Astrocyte (in vitro differentiated cells and primary cell): ENCODE data around the gene CDKAL1. TPM values are rescaled to one million over a fixed set of nuclear protein-coding genes. Genes with fewer than 3 reads are reported as not detected.

ENCODE experiments used
- DNase-seq: peaks from one replicate; pipeline ENCODE4 v3.0.0-alpha.2; 2010; ENCODE audit warnings: low read depth
- FAIRE-seq: peaks from 2 replicates; lab custom pipeline; 2011; peaks lifted over from hg19 to GRCh38; lab: Jason Lieb, UNC
- H2AFZ ChIP-seq: 2 replicates; pipeline ENCODE4 v1.6.0; 2012; ENCODE audit warnings: low read depth, low read length, inconsistent platforms
- H3K27ac ChIP-seq: 2 replicates; pipeline ENCODE4 v1.5.1; 2011; ENCODE audit warnings: low read depth, low read length, inconsistent platforms
- H3K27me3 ChIP-seq: 2 replicates; pipeline ENCODE4 v1.6.0; 2011; ENCODE audit warnings: low read length, inconsistent platforms; ENCODE audit not compliant: insufficient read depth
- H3K36me3 ChIP-seq: 2 replicates; pipeline ENCODE4 v1.5.1; 2011; ENCODE audit warnings: low read length, inconsistent platforms; ENCODE audit not compliant: insufficient read depth
- H3K4me1 ChIP-seq: 2 replicates; pipeline ENCODE4 v1.5.1; 2011; ENCODE audit warnings: low read length, inconsistent platforms; ENCODE audit not compliant: insufficient read depth
- H3K4me2 ChIP-seq: 2 replicates; pipeline ENCODE4 v1.6.0; 2012; ENCODE audit warnings: low read length, inconsistent platforms
- H3K4me3 ChIP-seq: 2 replicates; pipeline ENCODE4 v1.5.1; 2011; ENCODE audit warnings: low read depth, mild to moderate bottlenecking, low read length, inconsistent platforms; ENCODE audit not compliant: insufficient read depth
- H3K79me2 ChIP-seq: 2 replicates; pipeline ENCODE4 v1.6.0; 2012; ENCODE audit warnings: mild to moderate bottlenecking, low read length, inconsistent platforms; ENCODE audit not compliant: insufficient read depth
- H3K9ac ChIP-seq: 2 replicates; pipeline ENCODE4 v1.6.0; 2012; ENCODE audit warnings: mild to moderate bottlenecking, low read length, inconsistent platforms
- H3K9me3 ChIP-seq: 2 replicates; pipeline ENCODE4 v1.5.1; 2012; ENCODE audit warnings: low read depth, mild to moderate bottlenecking, low read length, inconsistent platforms; ENCODE audit not compliant: insufficient read depth
- H4K20me1 ChIP-seq: 2 replicates; pipeline ENCODE4 v1.6.0; 2012; ENCODE audit warnings: low read length, inconsistent platforms; ENCODE audit not compliant: insufficient read depth
- H3K27ac Mint-ChIP-seq: one replicate; pipeline ENCODE4 v1.8.0; 2021; ENCODE audit warnings: mild to moderate bottlenecking, mixed read lengths; ENCODE audit not compliant: unreplicated experiment
- H3K27me3 Mint-ChIP-seq: one replicate; pipeline ENCODE4 v1.8.0; 2021; ENCODE audit warnings: low read depth, mixed read lengths; ENCODE audit not compliant: unreplicated experiment
- H3K36me3 Mint-ChIP-seq: one replicate; pipeline ENCODE4 v1.8.0; 2021; ENCODE audit warnings: low read depth, mixed read lengths; ENCODE audit not compliant: unreplicated experiment
- H3K4me1 Mint-ChIP-seq: one replicate; pipeline ENCODE4 v1.8.0; 2021; ENCODE audit warnings: low read depth, mixed read lengths; ENCODE audit not compliant: unreplicated experiment
- H3K4me3 Mint-ChIP-seq: one replicate; pipeline ENCODE4 v1.8.0; 2021; ENCODE audit warnings: mild to moderate bottlenecking, moderate library complexity, mixed read lengths; ENCODE audit not compliant: unreplicated experiment
- H3K9me3 Mint-ChIP-seq: one replicate; pipeline ENCODE4 v1.8.0; 2021; ENCODE audit warnings: mild to moderate bottlenecking, mixed read lengths; ENCODE audit not compliant: unreplicated experiment
- CTCF ChIP-seq: IDR thresholded peaks from 2 replicates; pipeline ENCODE4 v1.5.1; 2011; ENCODE audit warnings: low read depth, mild to moderate bottlenecking, inconsistent platforms, low read length, moderate library complexity; ENCODE audit not compliant: insufficient read depth
- EZH2 ChIP-seq: IDR thresholded peaks from 2 replicates; pipeline ENCODE4 v1.6.1; 2012; ENCODE audit warnings: mild to moderate bottlenecking, low read length, inconsistent platforms; ENCODE audit not compliant: insufficient read depth
- total RNA-seq: library from RNA; stranded (reverse); gene quantifications from 2 replicates; pipeline ENCODE4 v1.2.1, GENCODE V29; 2021

The CDKAL1 gene
- total RNA-seq, 1 donor from 2014 or later, result 13.7 TPM

DNA sequence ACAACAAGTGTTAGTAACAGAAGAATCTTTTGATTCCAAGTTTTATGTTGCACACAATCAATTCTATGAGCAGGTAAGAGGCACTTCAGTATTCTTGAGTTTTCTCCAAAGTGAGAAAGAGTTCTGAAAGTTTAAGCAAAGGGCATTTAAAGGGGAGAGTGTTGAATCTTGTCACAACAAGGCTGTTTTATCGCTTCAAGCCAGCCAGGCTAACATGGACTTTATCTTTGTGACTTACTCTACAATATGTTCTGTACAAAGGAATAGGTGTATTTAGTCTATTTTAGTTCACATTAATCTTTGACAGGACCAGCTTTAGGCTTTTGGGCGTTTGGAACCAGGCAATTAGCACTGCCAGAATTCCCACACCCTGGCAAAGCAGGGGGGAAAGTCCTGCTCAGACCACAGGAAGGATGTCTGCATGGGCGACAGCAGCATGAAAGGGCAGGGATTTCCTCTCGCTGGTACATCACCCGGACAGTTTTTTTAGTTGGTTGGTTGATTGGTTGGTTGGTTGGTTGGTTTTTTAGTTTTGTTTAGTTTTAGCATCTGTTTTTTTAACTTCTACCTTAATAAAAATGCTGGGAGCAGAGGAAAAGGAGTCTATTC is 663.9 kb downstream of the CDKAL1 start:
- peaks cover 2% of the 10 kb centered on the region for H3K36me3 Mint-ChIP-seq
- H3K4me3 Mint-ChIP-seq, result no peak overlapping the region
- Histone ChIP-seq H3K9ac (no peak overlapping the region), H3K27ac (no peak overlapping the region), H2AFZ (no peak overlapping the region), H3K27me3 (no peaks in the 10 kb centered on the region), H3K9me3 (no peaks in the 10 kb centered on the region), H3K4me2 (no peak overlapping the region), H3K4me1 (no peaks in the 10 kb centered on the region), H3K36me3 (no peaks in the 10 kb centered on the region), H4K20me1 (no peaks in the 10 kb centered on the region), H3K79me2 (no peaks in the 10 kb centered on the region), H3K4me3 (no peak overlapping the region)
- DNase-seq (no peak), FAIRE-seq (no peak)
- no peak overlapping the region for H3K27ac Mint-ChIP-seq
- no peaks in the 10 kb centered on the region for H3K4me1 Mint-ChIP-seq
- TF ChIP-seq CTCF (no peak), EZH2 (no peak)
- H3K9me3 Mint-ChIP-seq, result peaks cover 4% of the 10 kb centered on the region
- no peaks in the 10 kb centered on the region for H3K27me3 Mint-ChIP-seq

DNA sequence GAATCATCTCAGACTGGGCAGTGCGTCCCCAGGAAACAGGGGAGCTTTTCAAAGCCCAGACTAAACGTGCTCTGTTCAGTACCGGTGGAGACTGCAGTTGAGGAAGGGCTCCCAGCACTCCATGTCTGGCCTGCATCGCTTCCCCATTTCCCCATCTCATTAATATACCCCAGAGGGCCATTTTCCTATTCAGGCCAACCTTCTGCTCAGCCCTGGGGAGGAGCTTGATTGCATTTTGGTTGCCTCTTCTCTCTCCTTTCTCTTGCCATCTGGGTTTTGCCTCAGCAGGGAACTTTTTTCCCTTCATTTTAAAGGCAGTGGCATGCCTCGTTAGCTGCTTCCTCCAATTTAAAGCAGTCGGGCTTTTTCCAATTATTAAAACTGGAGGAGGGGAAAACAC is 665.0 kb downstream of the CDKAL1 start:
- H3K27me3 Mint-ChIP-seq, result no peaks in the 10 kb centered on the region
- no peak overlapping the region for H3K4me3 Mint-ChIP-seq
- Histone ChIP-seq H3K27ac (no peak overlapping the region), H3K27me3 (no peaks in the 10 kb centered on the region), H3K9me3 (no peaks in the 10 kb centered on the region), H3K4me3 (no peak overlapping the region), H3K9ac (no peak overlapping the region), H3K4me2 (no peak overlapping the region), H2AFZ (no peak overlapping the region), H3K4me1 (no peaks in the 10 kb centered on the region), H3K79me2 (no peaks in the 10 kb centered on the region), H4K20me1 (no peaks in the 10 kb centered on the region), H3K36me3 (no peaks in the 10 kb centered on the region)
- TF ChIP-seq CTCF, result no peak
- TF ChIP-seq EZH2, result no peak
- DNase-seq, result no peak
- peaks cover 2% of the 10 kb centered on the region for H3K36me3 Mint-ChIP-seq
- H3K4me1 Mint-ChIP-seq, result no peaks in the 10 kb centered on the region
- H3K9me3 Mint-ChIP-seq, result no peaks in the 10 kb centered on the region
- FAIRE-seq, result no peak
- H3K27ac Mint-ChIP-seq, result no peak overlapping the region

DNA sequence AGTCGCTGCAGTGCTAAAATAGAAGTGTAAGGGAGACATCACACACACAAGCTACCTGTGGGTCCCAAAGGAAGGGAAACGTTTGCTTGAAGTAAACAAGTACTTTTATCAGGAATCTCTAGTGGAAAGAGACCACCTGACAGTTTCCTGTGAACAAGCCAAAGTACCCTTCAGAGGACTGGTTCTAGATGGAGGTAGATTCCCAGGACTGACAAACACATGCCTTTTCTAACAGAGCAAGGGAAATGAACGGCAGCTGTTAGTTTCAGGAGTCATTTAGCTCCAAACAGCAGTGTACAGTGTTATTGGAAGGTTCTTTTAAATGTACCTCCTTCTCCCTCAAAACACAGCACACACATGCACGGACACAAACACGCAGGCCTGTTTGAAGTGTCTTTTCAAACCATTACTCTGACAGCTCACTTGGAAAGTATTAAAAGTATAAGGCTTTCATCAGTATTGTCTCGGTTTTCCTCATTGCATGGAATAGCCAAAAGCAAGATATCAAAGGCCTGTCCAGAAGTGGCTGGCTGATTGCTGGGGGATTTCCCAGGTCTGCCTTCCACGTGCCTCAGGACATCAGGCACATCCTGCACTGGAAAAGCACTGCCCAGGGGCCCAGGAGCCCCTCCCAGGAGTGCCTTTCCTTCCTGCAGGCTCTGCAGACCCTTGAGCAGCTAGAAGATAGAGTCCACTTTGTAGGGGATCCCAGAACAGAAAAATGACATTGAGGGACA is 666.0 kb downstream of the CDKAL1 start:
- no peak overlapping the region for H3K27ac Mint-ChIP-seq
- H3K9me3 Mint-ChIP-seq, result peaks cover 2% of the 10 kb centered on the region
- H3K9me3 ChIP-seq, result no peaks in the 10 kb centered on the region
- no peak overlapping the region for H3K27ac ChIP-seq
- no peak overlapping the region for H3K4me3 ChIP-seq
- H3K27me3 Mint-ChIP-seq, result no peaks in the 10 kb centered on the region
- no peaks in the 10 kb centered on the region for H4K20me1 ChIP-seq
- no peaks in the 10 kb centered on the region for H3K27me3 ChIP-seq
- no peak for FAIRE-seq
- no peaks in the 10 kb centered on the region for H3K79me2 ChIP-seq
- H2AFZ ChIP-seq, result no peak overlapping the region
- no peak overlapping the region for H3K9ac ChIP-seq
- H3K4me1 Mint-ChIP-seq, result no peaks in the 10 kb centered on the region
- DNase-seq, result peak; percentile 2
- H3K4me1 ChIP-seq, result no peaks in the 10 kb centered on the region
- TF ChIP-seq CTCF, result no peak
- H3K36me3 Mint-ChIP-seq, result peaks cover 2% of the 10 kb centered on the region
- no peak overlapping the region for H3K4me2 ChIP-seq
- no peaks in the 10 kb centered on the region for H3K36me3 ChIP-seq
- H3K4me3 Mint-ChIP-seq, result no peak overlapping the region
